Progenitor cell of endocrine pancreas (in vitro differentiated cells): Measurements from ENCODE around the gene TMEM266. TPM values are rescaled to one million over a fixed set of nuclear protein-coding genes. Genes with fewer than 3 reads are reported as not detected.

Experiments
- DNase-seq: peaks from one replicate; pipeline ENCODE4 v3.0.0; 2021; ENCODE audit warnings: low spot score; ENCODE audit not compliant: unreplicated experiment
- H3K27ac Mint-ChIP-seq: 2 replicates; pipeline ENCODE4 v1.8.0; 2021; ENCODE audit warnings: mild to moderate bottlenecking, moderate library complexity, mixed read lengths
- H3K27me3 Mint-ChIP-seq: 2 replicates; pipeline ENCODE4 v1.8.0; 2021; ENCODE audit warnings: mixed read lengths
- H3K36me3 Mint-ChIP-seq: 2 replicates; pipeline ENCODE4 v1.8.0; 2022; ENCODE audit warnings: mixed read lengths; ENCODE audit not compliant: insufficient read depth
- H3K4me1 Mint-ChIP-seq: 2 replicates; pipeline ENCODE4 v1.8.0; 2021; ENCODE audit warnings: low read depth, mixed read lengths
- H3K4me3 Mint-ChIP-seq: 2 replicates; pipeline ENCODE4 v1.8.0; 2021; ENCODE audit warnings: low read depth, mild to moderate bottlenecking, moderate library complexity, mixed read lengths
- H3K9me3 Mint-ChIP-seq: 2 replicates; pipeline ENCODE4 v1.8.0; 2021; ENCODE audit warnings: low read depth, mixed read lengths
- CTCF ChIP-seq: fragments of 200-600 bp; sonication (generic); IDR thresholded peaks from one replicate; pipeline ENCODE4 v1.5.0; 2021; ENCODE audit warnings: antibody characterized with exemption, mild to moderate bottlenecking; ENCODE audit not compliant: unreplicated experiment
- total RNA-seq: library from RNA; stranded (reverse); gene quantifications from 2 replicates; pipeline ENCODE4 v1.2.1, GENCODE V29; 2021

TMEM266 gene
- total RNA-seq, 1 donor from 2014 or later = 0.50 TPM

DNA sequence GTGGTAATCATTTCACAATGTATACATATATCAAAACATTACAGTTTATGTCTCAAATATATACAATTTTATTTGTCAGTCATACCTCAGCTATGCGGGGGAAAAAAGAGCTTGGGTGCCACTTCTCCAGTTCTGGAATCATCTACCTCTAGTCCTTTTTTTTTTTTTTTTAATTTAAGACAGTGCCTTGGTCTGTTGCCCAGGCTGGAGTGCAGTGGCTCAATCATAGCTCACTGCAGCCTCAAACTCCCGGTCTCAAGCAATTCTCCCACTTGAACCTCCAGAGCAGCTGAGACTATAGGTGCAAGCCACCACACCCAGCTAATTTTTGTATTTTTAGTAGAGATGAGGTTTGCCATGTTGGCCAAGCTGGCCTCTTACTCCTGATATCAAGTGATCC, 67.4 kb downstream of the TMEM266 start:
- TF ChIP-seq CTCF = no peak
- no peak for DNase-seq
- Mint-ChIP-seq H3K27me3 (peaks cover 2% of the 10 kb centered on the region), H3K4me3 (no peak overlapping the region), H3K27ac (no peak overlapping the region), H3K36me3 (no peaks in the 10 kb centered on the region), H3K4me1 (no peaks in the 10 kb centered on the region), H3K9me3 (peaks cover 2% of the 10 kb centered on the region)

- no peak for TF ChIP-seq CTCF
Observed at GRCh38 chr15:76127880-76128279, 68.1 kb downstream of the TMEM266 start.

GRCh38 chr15:76134537-76134936, 74.8 kb downstream of the TMEM266 start:
- no peaks in the 10 kb centered on the region for H3K36me3 Mint-ChIP-seq

More at GRCh38 chr15:76127880-76128279, 68.1 kb downstream of the TMEM266 start:
- Mint-ChIP-seq H3K4me3 (no peak overlapping the region), H3K27ac (no peak overlapping the region), H3K4me1 (no peaks in the 10 kb centered on the region), H3K36me3 (no peaks in the 10 kb centered on the region), H3K27me3 (peaks cover 2% of the 10 kb centered on the region), H3K9me3 (peaks cover 2% of the 10 kb centered on the region)
- no peak for DNase-seq

DNA sequence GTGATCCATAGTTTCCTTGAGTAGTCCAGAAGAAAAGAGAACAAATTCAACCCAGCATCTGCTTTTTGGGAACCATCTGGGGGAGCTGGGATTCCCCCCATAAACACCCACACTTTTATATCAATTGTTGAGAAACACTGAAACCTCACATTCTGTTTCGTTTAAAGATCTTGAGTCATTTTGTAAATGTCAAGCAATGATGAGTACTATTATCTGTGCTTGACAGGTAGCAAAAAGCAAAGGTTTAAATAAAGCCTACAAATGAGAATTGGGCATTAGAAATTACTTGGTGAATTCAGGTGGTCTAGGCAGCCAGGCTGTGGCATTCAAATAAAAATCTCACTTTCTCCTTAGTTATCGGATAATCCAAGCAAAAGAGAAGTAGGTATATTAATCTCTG, 75.7 kb downstream of the TMEM266 start:
- TF ChIP-seq CTCF = no peak
- peaks cover 28% of the 10 kb centered on the region for H3K27me3 Mint-ChIP-seq
- H3K27ac Mint-ChIP-seq = no peak overlapping the region
- no peaks in the 10 kb centered on the region for H3K9me3 Mint-ChIP-seq
- DNase-seq = no peak
- H3K4me1 Mint-ChIP-seq = no peaks in the 10 kb centered on the region
- H3K36me3 Mint-ChIP-seq = no peaks in the 10 kb centered on the region
- H3K4me3 Mint-ChIP-seq = no peak overlapping the region

More at GRCh38 chr15:76134537-76134936, 74.8 kb downstream of the TMEM266 start:
- Mint-ChIP-seq H3K4me1 (no peaks in the 10 kb centered on the region), H3K27me3 (peaks cover 18% of the 10 kb centered on the region), H3K9me3 (no peaks in the 10 kb centered on the region), H3K4me3 (no peak overlapping the region), H3K27ac (no peak overlapping the region)
- no peak for DNase-seq
- no peak for TF ChIP-seq CTCF

- no peak for TF ChIP-seq CTCF
- no peaks in the 10 kb centered on the region for H3K36me3 Mint-ChIP-seq
- no peaks in the 10 kb centered on the region for H3K4me1 Mint-ChIP-seq
- no peak for DNase-seq
- H3K27ac Mint-ChIP-seq = no peak overlapping the region
- H3K9me3 Mint-ChIP-seq = no peaks in the 10 kb centered on the region
- no peak overlapping the region for H3K4me3 Mint-ChIP-seq
- peaks cover 39% of the 10 kb centered on the region for H3K27me3 Mint-ChIP-seq
Observed at GRCh38 chr15:76138436-76138835, 78.7 kb downstream of the TMEM266 start.
